HCT116 (cell line): ENCODE measurements around the gene CCBE1. TPM values are rescaled to one million over a fixed set of nuclear protein-coding genes. Genes with fewer than 3 reads are reported as not detected.

Source experiments
- ATAC-seq: fragments of 200-7000 bp; cut with Tn5 transposase; 2 replicates; pipeline ENCODE4 v1.9.1; 2020; ENCODE audit warnings: mild to moderate bottlenecking, moderate library complexity
- BruUV-seq: library from RNA; stranded (reverse); fragments of 400-500 nt; replicated peaks from 2 replicates; lab custom pipeline; 2021; lab: Mats Ljungman, UMichigan
- CTCF ChIA-PET: fragments of 300-600 bp; sonication (Branson Sonifier 250); formaldehyde crosslinking; loops from one replicate; lab custom pipeline; 2021; ENCODE audit warnings: antibody characterized with exemption; lab: Charles Lee
- POLR2A ChIA-PET: fragments of 300-600, 350-600 bp; sonication (Branson Sonifier 250); formaldehyde crosslinking; loops from one replicate; lab custom pipeline; 2021; ENCODE audit warnings: antibody characterized with exemption; lab: Charles Lee
- RAD21 ChIA-PET, 2 experiments: fragments of 300-600 bp; sonication (Branson Sonifier 250); formaldehyde crosslinking; loops; one replicate each; lab custom pipeline; 2023; ENCODE audit warnings: low total read pairs in 2 of 2; ENCODE audit not compliant: uncharacterized antibody in 2 of 2, unreplicated experiment in 2 of 2, low non-redundant PET in 1 of 2; lab: Charles Lee
- DNase-seq: peaks from one replicate; pipeline ENCODE4 v3.0.0-alpha.2; 2010; ENCODE audit warnings: low read depth, low spot score
- H2AFZ ChIP-seq: fragments of 200-600 bp; shearing (Covaris generic), sonication (generic); 2 replicates; pipeline ENCODE4 v1.6.1; 2017; ENCODE audit warnings: low read depth, mixed run types, mixed read lengths, antibody characterized with exemption, low read length; ENCODE audit not compliant: poor library complexity, severe bottlenecking
- H3K27ac ChIP-seq: 2 replicates; pipeline ENCODE4 v1.5.1; 2012; ENCODE audit warnings: low read depth, low read length
- H3K27me3 ChIP-seq: fragments of 200-600 bp; sonication (generic); 2 replicates; pipeline ENCODE4 v1.6.1; 2016; ENCODE audit warnings: mixed run types, low read length, mixed read lengths; ENCODE audit not compliant: insufficient read depth
- H3K36me3 ChIP-seq, 2 experiments: fragments of 200-500 bp in 1 of 2; fragments of 200-600 bp in 1 of 2; sonication (Bioruptor generic) in 1 of 2; sonication (generic) in 1 of 2; 2 replicates each; pipeline versions ENCODE4 v1.5.1 to v1.6.1; 2014 to 2016; ENCODE audit warnings: low read length in 2 of 2, inconsistent platforms in 1 of 2, mixed read lengths in 1 of 2, mixed run types in 1 of 2; ENCODE audit not compliant: insufficient read depth in 2 of 2, control insufficient read depth in 1 of 2
- H3K4me1 ChIP-seq, 2 experiments: fragments of 200-600 bp in 1 of 2; sonication (generic) in 1 of 2; 2 replicates each; pipeline versions ENCODE4 v1.5.1 to v1.6.1; 2012 to 2017; ENCODE audit warnings: low read length in 2 of 2, inconsistent platforms in 1 of 2, mild to moderate bottlenecking in 1 of 2, mixed read lengths in 1 of 2, mixed run types in 1 of 2, moderate library complexity in 1 of 2; ENCODE audit not compliant: insufficient read depth in 2 of 2, control insufficient read depth in 1 of 2
- H3K4me2 ChIP-seq: fragments of 200-600 bp; sonication (generic); 2 replicates; pipeline ENCODE4 v1.6.1; 2017; ENCODE audit warnings: mixed run types, low read length, mixed read lengths
- H3K4me3 ChIP-seq, 2 experiments: fragments of 200-600 bp in 1 of 2; sonication (generic) in 1 of 2; replicated peaks in 1 of 2; 2 replicates each; pipeline ENCODE4 v1.5.1; 2011 to 2016; ENCODE audit warnings: low read length in 2 of 2, control low read depth in 1 of 2, low read depth in 1 of 2, mild to moderate bottlenecking in 1 of 2, mixed read lengths in 1 of 2, mixed run types in 1 of 2
- H3K79me2 ChIP-seq: fragments of 200-600 bp; sonication (generic); 2 replicates; pipeline ENCODE4 v1.6.1; 2017; ENCODE audit warnings: mild to moderate bottlenecking, mixed run types, low read length, moderate library complexity, mixed read lengths; ENCODE audit not compliant: insufficient read depth
- H3K9ac ChIP-seq: fragments of 200-600 bp; sonication (generic); 2 replicates; pipeline ENCODE4 v1.6.1; 2016; ENCODE audit warnings: low read length, mixed read lengths
- H3K9me2 ChIP-seq: fragments of 200-600 bp; sonication (generic), shearing (Covaris generic); 2 replicates; pipeline ENCODE4 v1.6.1; 2017; ENCODE audit warnings: mixed run types, mild to moderate bottlenecking, moderate library complexity; ENCODE audit not compliant: insufficient read depth
- H3K9me3 ChIP-seq, 2 experiments: fragments of 200-500 bp in 1 of 2; fragments of 200-600 bp in 1 of 2; sonication (Bioruptor generic) in 1 of 2; sonication (generic) in 1 of 2; 2 replicates each; pipeline ENCODE4 v1.6.1; 2014 to 2017; ENCODE audit warnings: low read length in 2 of 2, mixed read lengths in 2 of 2, inconsistent platforms in 1 of 2, low read depth in 1 of 2, mild to moderate bottlenecking in 1 of 2, mixed run types in 1 of 2, moderate library complexity in 1 of 2; ENCODE audit not compliant: control insufficient read depth in 1 of 2, insufficient read depth in 1 of 2
- H4K20me1 ChIP-seq: fragments of 200-600 bp; sonication (generic), shearing (Covaris generic); 2 replicates; pipeline ENCODE4 v1.6.1; 2017; ENCODE audit warnings: mixed run types, mild to moderate bottlenecking, moderate library complexity; ENCODE audit not compliant: insufficient read depth
- CBX3 ChIP-seq: IDR thresholded peaks from 2 replicates; pipeline ENCODE4 v1.6.1; 2012; ENCODE audit warnings: low read depth
- CEBPB ChIP-seq: IDR thresholded peaks from 2 replicates; pipeline ENCODE4 v1.6.1; 2012; ENCODE audit warnings: low read depth
- CTCF ChIP-seq, 3 experiments: fragments of 200-600 bp in 1 of 3; sonication (generic) in 1 of 3; IDR thresholded peaks in 2 of 3; conservative IDR thresholded peaks in 1 of 3; 2 replicates each; pipeline ENCODE4 v1.5.1; 2012 to 2017; ENCODE audit warnings: low read depth in 2 of 3, low read length in 2 of 3, antibody characterized with exemption in 1 of 3, borderline replicate concordance in 1 of 3, control low read depth in 1 of 3, mild to moderate bottlenecking in 1 of 3, mixed read lengths in 1 of 3, mixed run types in 1 of 3, moderate library complexity in 1 of 3; ENCODE audit not compliant: insufficient read depth in 1 of 3
- EZH2 ChIP-seq: fragments of 200-600 bp; sonication (generic); IDR thresholded peaks from 2 replicates; pipeline ENCODE4 v1.6.1; 2017; ENCODE audit warnings: antibody characterized with exemption, mixed run types
- JUND ChIP-seq: IDR thresholded peaks from 2 replicates; pipeline ENCODE4 v1.6.1; 2012
- POLR2A ChIP-seq: IDR thresholded peaks from 2 replicates; pipeline ENCODE4 v1.7.0; 2011; ENCODE audit warnings: borderline replicate concordance; ENCODE audit not compliant: insufficient read depth, insufficient read length; ENCODE audit errors: extremely low read depth
- POLR2AphosphoS5 ChIP-seq: IDR thresholded peaks from 2 replicates; pipeline ENCODE4 v1.6.1; 2011; ENCODE audit warnings: mild to moderate bottlenecking, low read depth, low read length, moderate library complexity
- RAD21 ChIP-seq: IDR thresholded peaks from 2 replicates; pipeline ENCODE4 v1.6.1; 2012; ENCODE audit warnings: low read depth, mild to moderate bottlenecking
- SIN3A ChIP-seq: IDR thresholded peaks from 2 replicates; pipeline ENCODE4 v1.6.1; 2012; ENCODE audit warnings: low read depth
- SP1 ChIP-seq: IDR thresholded peaks from 2 replicates; pipeline ENCODE4 v1.6.1; 2012; ENCODE audit warnings: low read depth
- TCF7L2 ChIP-seq: IDR thresholded peaks from 2 replicates; pipeline ENCODE4 v1.7.0; 2011; ENCODE audit warnings: borderline replicate concordance, inconsistent platforms; ENCODE audit not compliant: insufficient read depth, insufficient read length; ENCODE audit errors: extremely low read depth
- YY1 ChIP-seq: IDR thresholded peaks from 2 replicates; pipeline ENCODE4 v1.6.1; 2011; ENCODE audit warnings: low read length, low read depth, moderate library complexity, mild to moderate bottlenecking; ENCODE audit not compliant: insufficient replicate concordance; ENCODE audit errors: extremely low read depth
- ZBTB33 ChIP-seq: IDR thresholded peaks from 2 replicates; pipeline ENCODE4 v1.6.1; 2011; ENCODE audit warnings: mild to moderate bottlenecking, low read length, moderate library complexity; ENCODE audit not compliant: insufficient replicate concordance; ENCODE audit errors: extremely low read depth
- intact Hi-C: fragments of 100-400 bp; cut with micrococcal nuclease; formaldehyde crosslinking; loops from 2 replicates; pipeline ENCODE4 v1.10.0; 2022
- total RNA-seq: library from RNA; stranded (reverse); gene quantifications from one replicate; pipeline ENCODE4 v1.2.1, GENCODE V29; 2021; ENCODE audit not compliant: unreplicated experiment
- TF ChIP-seq, protein P1 (sequence below): IDR thresholded peaks from 2 replicates; pipeline ENCODE4 v1.6.1; 2012; ENCODE audit warnings: low read depth

The CCBE1 gene
- total RNA-seq, 1 experiment from 2014 or later: 0.84 TPM

DNA sequence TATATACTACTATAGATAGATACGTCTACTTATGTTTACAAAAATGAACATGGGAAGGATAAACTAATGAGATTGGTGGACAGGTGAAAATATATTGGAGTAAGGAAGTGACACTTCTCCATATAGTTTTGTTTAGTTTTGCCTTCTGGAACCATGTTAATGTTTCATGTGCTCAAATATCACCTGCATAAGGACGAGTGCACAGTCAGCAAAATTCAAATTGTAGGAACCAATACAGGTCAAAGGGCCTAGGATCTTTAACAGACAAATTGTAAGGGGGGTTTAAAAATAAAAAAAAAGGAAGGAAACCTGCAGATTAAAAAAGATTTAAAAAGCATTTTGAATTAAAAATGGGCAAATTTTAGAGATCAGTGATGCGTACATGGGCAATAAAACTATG is 104.6 kb downstream of the CCBE1 start:
- Histone ChIP-seq H4K20me1 (no peaks in the 10 kb centered on the region), H3K4me1 (no peaks in the 10 kb centered on the region; a peak in 1 of 4 replicates), H3K79me2 (no peaks in the 10 kb centered on the region), H3K27me3 (peaks cover 41% of the 10 kb centered on the region), H3K9me2 (no peaks in the 10 kb centered on the region), H3K9me3 (no peaks in the 10 kb centered on the region), H3K9ac (no peak overlapping the region), H3K36me3 (no peaks in the 10 kb centered on the region), H3K4me3 (no peak overlapping the region), H3K27ac (no peak overlapping the region), H2AFZ (no peak overlapping the region), H3K4me2 (no peak overlapping the region)
- no TSS peak for BruUV-seq
- RAD21 ChIA-PET: no interaction called here
- ATAC-seq (no peak), DNase-seq (no peak)
- TF ChIP-seq CEBPB (no peak), ZBTB33 (no peak), CBX3 (no peak), CTCF (IDR thresholded peaks at IDR 0.05 in 2 of 3, conservative IDR thresholded peaks at IDR 0.05 in 1 of 3; ENCODE audit: borderline replicate concordance in 1 of 3, insufficient read depth in 1 of 3, low read depth in 2 of 3, low read length in 2 of 3) (no peak), EZH2 (no peak), POLR2AphosphoS5 (no peak), YY1 (no peak), TCF7L2 (no peak), POLR2A (no peak), JUND (no peak), RAD21 (no peak), SIN3A (no peak), SP1 (no peak)
- TF ChIP-seq, protein P1, sequence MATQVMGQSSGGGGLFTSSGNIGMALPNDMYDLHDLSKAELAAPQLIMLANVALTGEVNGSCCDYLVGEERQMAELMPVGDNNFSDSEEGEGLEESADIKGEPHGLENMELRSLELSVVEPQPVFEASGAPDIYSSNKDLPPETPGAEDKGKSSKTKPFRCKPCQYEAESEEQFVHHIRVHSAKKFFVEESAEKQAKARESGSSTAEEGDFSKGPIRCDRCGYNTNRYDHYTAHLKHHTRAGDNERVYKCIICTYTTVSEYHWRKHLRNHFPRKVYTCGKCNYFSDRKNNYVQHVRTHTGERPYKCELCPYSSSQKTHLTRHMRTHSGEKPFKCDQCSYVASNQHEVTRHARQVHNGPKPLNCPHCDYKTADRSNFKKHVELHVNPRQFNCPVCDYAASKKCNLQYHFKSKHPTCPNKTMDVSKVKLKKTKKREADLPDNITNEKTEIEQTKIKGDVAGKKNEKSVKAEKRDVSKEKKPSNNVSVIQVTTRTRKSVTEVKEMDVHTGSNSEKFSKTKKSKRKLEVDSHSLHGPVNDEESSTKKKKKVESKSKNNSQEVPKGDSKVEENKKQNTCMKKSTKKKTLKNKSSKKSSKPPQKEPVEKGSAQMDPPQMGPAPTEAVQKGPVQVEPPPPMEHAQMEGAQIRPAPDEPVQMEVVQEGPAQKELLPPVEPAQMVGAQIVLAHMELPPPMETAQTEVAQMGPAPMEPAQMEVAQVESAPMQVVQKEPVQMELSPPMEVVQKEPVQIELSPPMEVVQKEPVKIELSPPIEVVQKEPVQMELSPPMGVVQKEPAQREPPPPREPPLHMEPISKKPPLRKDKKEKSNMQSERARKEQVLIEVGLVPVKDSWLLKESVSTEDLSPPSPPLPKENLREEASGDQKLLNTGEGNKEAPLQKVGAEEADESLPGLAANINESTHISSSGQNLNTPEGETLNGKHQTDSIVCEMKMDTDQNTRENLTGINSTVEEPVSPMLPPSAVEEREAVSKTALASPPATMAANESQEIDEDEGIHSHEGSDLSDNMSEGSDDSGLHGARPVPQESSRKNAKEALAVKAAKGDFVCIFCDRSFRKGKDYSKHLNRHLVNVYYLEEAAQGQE: no peak
- intact Hi-C loops: no loop called here
- CTCF ChIA-PET: no interaction called here
- POLR2A ChIA-PET: no interaction called here
